Subcutaneous adipose tissue (tissue), 4 donors: ENCODE data around the gene EGFR. TPM values are rescaled to one million over a fixed set of nuclear protein-coding genes. Genes with fewer than 3 reads are reported as not detected.

Source experiments
- CTCF ChIP-seq: fragments of 450-650 bp; IDR thresholded peaks from one replicate; pipeline ENCODE4 v1.5.1; 2016; ENCODE audit warnings: low read depth, mild to moderate bottlenecking, control low read depth, antibody characterized with exemption, moderate library complexity
- total RNA-seq, 4 donors: library from RNA; depleted of rRNA; stranded (reverse); fragments of >200 nt; gene quantifications; one replicate each; pipeline ENCODE4 v1.1.0, GENCODE V29; 2016

EGFR gene
- total RNA-seq, 4 donors from 2014 or later = 84.0 to 132 (median 102) TPM

- no peak for TF ChIP-seq CTCF
These were observed 108.3 kb downstream of the EGFR start for GRCh38 chr7:55127135-55127551.

DNA sequence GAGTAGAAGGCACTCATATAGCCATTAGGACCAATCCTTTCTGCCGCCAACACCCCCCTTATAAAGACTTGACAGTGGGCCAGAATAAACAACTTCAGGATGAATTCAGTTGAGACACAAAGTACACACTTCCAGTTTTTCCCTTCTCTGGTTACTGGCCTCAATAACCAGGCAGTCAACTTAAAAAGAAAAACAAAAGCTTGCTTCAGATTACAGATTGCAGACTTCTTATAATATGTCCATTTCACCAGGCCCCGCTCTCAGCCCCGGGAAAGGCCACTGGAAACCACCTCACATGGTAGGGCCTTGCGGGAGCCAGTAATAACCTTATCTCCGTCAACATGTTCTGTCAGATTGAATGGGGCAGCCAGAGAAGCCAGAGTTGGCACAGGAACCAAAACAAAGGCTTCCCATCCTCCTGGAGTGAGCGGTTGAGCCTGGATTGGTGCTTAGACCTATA, 108.8 kb downstream of the EGFR start:
- TF ChIP-seq CTCF = no peak

DNA sequence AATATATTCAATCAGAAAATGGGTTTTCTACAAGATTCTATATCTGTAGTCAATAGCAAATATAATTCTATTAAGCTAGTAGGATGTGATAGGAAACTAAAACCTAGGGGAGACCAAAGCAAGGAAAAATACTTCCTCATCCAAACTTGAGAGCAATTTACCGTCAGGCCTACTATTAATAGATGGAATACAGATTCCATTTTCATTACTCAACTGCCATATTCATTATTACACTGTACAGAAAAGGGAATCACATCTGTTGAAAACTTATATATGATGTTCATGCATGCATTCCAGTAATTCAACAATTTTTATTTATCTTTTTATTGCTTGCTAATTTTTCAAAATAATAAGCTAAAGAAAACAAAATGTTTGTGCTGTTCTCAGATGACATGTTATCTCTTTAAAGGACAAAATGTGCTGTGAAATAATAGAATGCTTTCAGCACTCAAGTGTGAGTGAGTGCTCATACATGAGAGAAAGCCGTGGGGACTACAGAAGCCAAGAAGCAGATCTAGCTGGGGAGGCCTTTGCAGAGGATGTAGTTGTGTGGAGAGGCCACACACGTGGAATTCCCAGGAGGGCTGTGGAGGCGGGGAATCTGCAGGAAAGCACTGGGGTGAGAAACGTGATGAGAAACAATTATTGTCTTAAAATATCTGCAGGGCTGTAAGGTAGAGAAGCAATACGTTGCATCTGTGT, 110.0 kb downstream of the EGFR start:
- no peak for TF ChIP-seq CTCF

- no peak for TF ChIP-seq CTCF
These were observed 111.0 kb downstream of the EGFR start for GRCh38 chr7:55129541-55130394.

GRCh38 chr7:55130395-55131141, 111.8 kb downstream of the EGFR start:
- no peak for TF ChIP-seq CTCF

- TF ChIP-seq CTCF = no peak
These were observed 112.5 kb downstream of the EGFR start for GRCh38 chr7:55131142-55131929.
